Measurements from ENCODE around the gene ALDOB. TPM values are rescaled to one million over a fixed set of nuclear protein-coding genes. Genes with fewer than 3 reads are reported as not detected.

ALDOB gene
- total RNA-seq, 1 donor from 2014 or later = not detected

DNA sequence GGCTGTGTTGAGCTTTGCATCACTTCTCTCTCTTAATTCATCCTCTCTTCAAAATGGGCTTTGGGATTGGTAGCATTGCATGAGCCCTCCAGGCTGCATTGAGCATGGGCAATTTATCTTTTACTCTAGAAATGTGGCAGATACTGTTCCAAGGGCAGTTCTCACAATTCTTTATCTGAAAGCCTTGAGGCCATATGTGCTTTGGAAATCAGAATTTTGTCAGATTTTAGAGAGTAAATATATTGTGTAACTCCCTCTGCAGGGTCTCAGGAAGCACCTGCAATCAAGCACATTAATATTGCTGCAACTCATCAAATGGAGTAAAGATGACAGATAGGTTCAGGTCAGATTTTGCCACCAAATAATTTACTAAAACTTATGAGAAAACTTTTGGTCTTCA lies 17.6 kb downstream of the ALDOB start:
- TF ChIP-seq, protein P1, sequence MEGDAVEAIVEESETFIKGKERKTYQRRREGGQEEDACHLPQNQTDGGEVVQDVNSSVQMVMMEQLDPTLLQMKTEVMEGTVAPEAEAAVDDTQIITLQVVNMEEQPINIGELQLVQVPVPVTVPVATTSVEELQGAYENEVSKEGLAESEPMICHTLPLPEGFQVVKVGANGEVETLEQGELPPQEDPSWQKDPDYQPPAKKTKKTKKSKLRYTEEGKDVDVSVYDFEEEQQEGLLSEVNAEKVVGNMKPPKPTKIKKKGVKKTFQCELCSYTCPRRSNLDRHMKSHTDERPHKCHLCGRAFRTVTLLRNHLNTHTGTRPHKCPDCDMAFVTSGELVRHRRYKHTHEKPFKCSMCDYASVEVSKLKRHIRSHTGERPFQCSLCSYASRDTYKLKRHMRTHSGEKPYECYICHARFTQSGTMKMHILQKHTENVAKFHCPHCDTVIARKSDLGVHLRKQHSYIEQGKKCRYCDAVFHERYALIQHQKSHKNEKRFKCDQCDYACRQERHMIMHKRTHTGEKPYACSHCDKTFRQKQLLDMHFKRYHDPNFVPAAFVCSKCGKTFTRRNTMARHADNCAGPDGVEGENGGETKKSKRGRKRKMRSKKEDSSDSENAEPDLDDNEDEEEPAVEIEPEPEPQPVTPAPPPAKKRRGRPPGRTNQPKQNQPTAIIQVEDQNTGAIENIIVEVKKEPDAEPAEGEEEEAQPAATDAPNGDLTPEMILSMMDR (IDR thresholded peaks at IDR 0.05; ENCODE audit: insufficient read depth, low read length, severe bottlenecking) = no peak
- DNase-seq (ENCODE audit: low read depth) (no peak), FAIRE-seq (no peak)
- no peaks in the 10 kb centered on the region for H3K36me3 ChIP-seq (ENCODE audit: control insufficient read depth, insufficient read depth, low read length)
- H3K4me3 ChIP-seq (ENCODE audit: low read depth, low read length) = no peak overlapping the region
- no peaks in the 10 kb centered on the region for H3K27me3 ChIP-seq (ENCODE audit: control insufficient read depth, insufficient read depth, low read length)

DNA sequence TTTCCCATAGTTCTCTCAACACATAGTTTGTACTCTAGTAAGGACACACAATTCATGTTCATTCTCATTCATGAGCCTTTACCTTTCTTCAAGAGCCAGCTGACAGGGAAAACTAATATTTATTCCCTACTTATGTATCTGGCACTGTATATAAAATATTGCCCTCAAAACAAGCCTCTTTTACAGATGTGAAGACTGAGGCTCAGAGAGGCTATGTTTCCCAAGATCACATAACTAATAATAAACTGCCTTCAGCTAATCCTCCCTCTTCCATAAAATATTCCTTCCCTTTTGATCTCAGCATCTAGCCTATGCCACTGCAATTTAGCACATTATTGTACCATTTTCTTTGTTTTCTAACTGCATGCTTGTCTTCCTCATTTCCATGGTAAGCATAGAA lies 18.2 kb downstream of the ALDOB start:
- Histone ChIP-seq H3K27me3 (ENCODE audit: control insufficient read depth, insufficient read depth, low read length) (no peaks in the 10 kb centered on the region), H3K36me3 (ENCODE audit: control insufficient read depth, insufficient read depth, low read length) (no peaks in the 10 kb centered on the region), H3K4me3 (ENCODE audit: low read depth, low read length) (no peak overlapping the region)
- FAIRE-seq (no peak), DNase-seq (ENCODE audit: low read depth) (no peak)
- TF ChIP-seq, protein P1 (IDR thresholded peaks at IDR 0.05; ENCODE audit: insufficient read depth, low read length, severe bottlenecking) = no peak

DNA sequence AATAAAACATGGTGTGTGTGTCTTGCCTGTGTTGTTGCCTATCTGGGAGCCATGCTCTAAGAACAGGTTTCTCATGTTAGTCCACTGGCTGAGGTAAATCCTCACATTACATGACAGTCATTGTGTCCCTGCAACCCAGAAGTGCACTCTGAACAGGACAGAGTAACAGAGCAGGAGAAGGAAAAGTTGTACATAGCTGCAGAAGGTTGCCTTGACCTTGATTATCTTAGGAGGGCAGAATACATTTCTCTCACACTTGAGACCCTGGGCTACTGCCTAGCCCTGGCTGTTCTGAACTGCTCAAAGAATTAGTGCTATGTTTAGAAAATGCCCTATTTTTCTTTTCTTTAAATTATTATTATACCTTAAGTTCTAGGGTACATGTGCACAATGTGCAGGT lies 20.0 kb downstream of the ALDOB start:
- FAIRE-seq = no peak
- H3K36me3 ChIP-seq (ENCODE audit: control insufficient read depth, insufficient read depth, low read length) = no peaks in the 10 kb centered on the region
- no peak for DNase-seq (ENCODE audit: low read depth)
- no peak overlapping the region for H3K4me3 ChIP-seq (ENCODE audit: low read depth, low read length)
- no peaks in the 10 kb centered on the region for H3K27me3 ChIP-seq (ENCODE audit: control insufficient read depth, insufficient read depth, low read length)
- TF ChIP-seq, protein P1 (IDR thresholded peaks at IDR 0.05; ENCODE audit: insufficient read depth, low read length, severe bottlenecking) = no peak

DNA sequence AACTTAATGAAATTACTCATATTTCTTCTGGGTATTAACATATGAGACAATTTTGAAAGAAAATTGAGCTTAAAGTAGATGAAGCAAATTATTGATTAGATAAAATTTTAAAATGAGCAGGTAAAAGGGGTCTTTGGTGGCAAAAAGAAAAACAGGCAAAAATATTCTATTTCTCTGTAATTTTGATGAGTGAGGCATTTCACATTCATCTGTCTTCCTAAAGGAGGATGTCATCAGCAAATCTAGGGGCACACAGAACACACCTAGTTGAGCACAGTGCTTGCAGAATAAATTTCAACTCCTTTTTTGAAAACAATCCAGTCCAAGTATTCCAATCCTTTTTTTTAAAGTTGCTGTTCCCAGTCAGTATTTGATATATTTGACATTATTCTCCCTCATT lies 20.7 kb downstream of the ALDOB start:
- no peaks in the 10 kb centered on the region for H3K36me3 ChIP-seq (ENCODE audit: control insufficient read depth, insufficient read depth, low read length)
- DNase-seq (ENCODE audit: low read depth) = no peak
- no peak for FAIRE-seq
- TF ChIP-seq, protein P1 (IDR thresholded peaks at IDR 0.05; ENCODE audit: insufficient read depth, low read length, severe bottlenecking) = no peak
- H3K4me3 ChIP-seq (ENCODE audit: low read depth, low read length) = no peak overlapping the region
- H3K27me3 ChIP-seq (ENCODE audit: control insufficient read depth, insufficient read depth, low read length) = no peaks in the 10 kb centered on the region

DNA sequence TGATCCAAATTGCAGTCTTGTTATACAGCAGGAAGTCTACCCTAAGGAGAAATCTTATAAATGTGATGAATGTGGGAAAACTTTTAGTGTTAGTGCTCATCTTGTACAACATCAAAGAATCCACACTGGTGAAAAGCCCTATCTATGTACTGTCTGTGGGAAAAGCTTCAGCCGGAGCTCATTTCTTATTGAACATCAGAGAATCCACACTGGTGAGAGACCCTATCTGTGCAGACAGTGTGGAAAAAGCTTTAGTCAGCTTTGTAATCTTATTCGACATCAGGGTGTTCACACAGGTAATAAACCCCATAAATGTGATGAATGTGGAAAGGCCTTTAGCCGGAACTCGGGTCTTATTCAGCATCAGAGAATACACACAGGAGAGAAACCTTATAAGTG lies 26.5 kb downstream of the ALDOB start:
- FAIRE-seq = no peak

More for the DNA sequence above, 26.5 kb downstream of the ALDOB start:
- no peak for DNase-seq (ENCODE audit: low read depth)
- Histone ChIP-seq H3K4me3 (ENCODE audit: low read depth, low read length) (no peak overlapping the region), H3K27me3 (ENCODE audit: control insufficient read depth, insufficient read depth, low read length) (no peaks in the 10 kb centered on the region), H3K36me3 (ENCODE audit: control insufficient read depth, insufficient read depth, low read length) (peaks cover 6% of the 10 kb centered on the region)
- TF ChIP-seq, protein P1 (IDR thresholded peaks at IDR 0.05; ENCODE audit: insufficient read depth, low read length, severe bottlenecking) = no peak

Measured in bronchial epithelial cell (primary cell).